Fibroblast of lung (primary cell): ENCODE measurements around the gene DPM3. TPM values are rescaled to one million over a fixed set of nuclear protein-coding genes. Genes with fewer than 3 reads are reported as not detected.

Experiments used
- DNase-seq, 2 donors: peaks; one replicate each; pipeline versions ENCODE4 v3.0.0 to v3.0.0-alpha.2; 2010; ENCODE audit warnings: low read depth in 2 of 2
- H2AFZ ChIP-seq: 2 replicates; pipeline ENCODE4 v1.5.1; 2012; ENCODE audit warnings: low read length, control low read depth, inconsistent platforms
- H3K27ac ChIP-seq: 2 replicates; pipeline ENCODE4 v1.5.1; 2011; ENCODE audit warnings: low read length, control low read depth; ENCODE audit not compliant: insufficient read depth
- H3K27me3 ChIP-seq: 2 replicates; pipeline ENCODE4 v1.5.1; 2011; ENCODE audit warnings: mild to moderate bottlenecking, low read length; ENCODE audit not compliant: control insufficient read depth, insufficient read depth
- H3K36me3 ChIP-seq: 2 replicates; pipeline ENCODE4 v1.5.1; 2011; ENCODE audit warnings: low read length; ENCODE audit not compliant: control insufficient read depth, insufficient read depth
- H3K4me1 ChIP-seq: 2 replicates; pipeline ENCODE4 v1.5.1; 2011; ENCODE audit warnings: low read length; ENCODE audit not compliant: control insufficient read depth, insufficient read depth; ENCODE audit errors: extremely low read depth
- H3K4me2 ChIP-seq: 2 replicates; pipeline ENCODE4 v1.5.1; 2011; ENCODE audit warnings: low read length, control low read depth; ENCODE audit not compliant: insufficient read depth; ENCODE audit errors: extremely low read depth
- H3K4me3 ChIP-seq, 4 experiments: fragments of 200-600 bp in 1 of 4; sonication (generic) in 1 of 4; replicated peaks in 1 of 4; 2 replicates each; pipeline ENCODE4 v1.5.1; 2011 to 2016; ENCODE audit warnings: low read length in 4 of 4, low read depth in 3 of 4, mild to moderate bottlenecking in 3 of 4, control low read depth in 2 of 4, inconsistent platforms in 1 of 4, mixed read lengths in 1 of 4; ENCODE audit not compliant: insufficient read depth in 1 of 4; ENCODE audit errors: control extremely low read depth in 1 of 4
- H3K79me2 ChIP-seq: 2 replicates; pipeline ENCODE4 v1.5.1; 2012; ENCODE audit warnings: mild to moderate bottlenecking, low read length, inconsistent platforms; ENCODE audit not compliant: control insufficient read depth, insufficient read depth
- H3K9ac ChIP-seq: 2 replicates; pipeline ENCODE4 v1.5.1; 2011; ENCODE audit warnings: mild to moderate bottlenecking, low read length, control low read depth; ENCODE audit not compliant: insufficient read depth
- H3K9me3 ChIP-seq: 2 replicates; pipeline ENCODE4 v1.5.1; 2012; ENCODE audit warnings: low read depth, low read length; ENCODE audit not compliant: control insufficient read depth, insufficient read depth
- H4K20me1 ChIP-seq: 2 replicates; pipeline ENCODE4 v1.5.1; 2011; ENCODE audit warnings: low read length; ENCODE audit not compliant: control insufficient read depth, insufficient read depth; ENCODE audit errors: extremely low read depth
- CTCF ChIP-seq, 2 donors: IDR thresholded peaks in 1 of 2; conservative IDR thresholded peaks in 1 of 2; 1 replicate in 1 of 2; 2 replicates in 1 of 2; pipeline ENCODE4 v1.5.1; 2011 to 2012; ENCODE audit warnings: low read length in 2 of 2, control low read depth in 1 of 2, inconsistent platforms in 1 of 2, low read depth in 1 of 2, mild to moderate bottlenecking in 1 of 2
- EZH2 ChIP-seq: IDR thresholded peaks from 2 replicates; pipeline ENCODE4 v1.5.1; 2012; ENCODE audit warnings: low read length, control low read depth, mild to moderate bottlenecking; ENCODE audit errors: missing control alignments
- polyA plus RNA-seq, 2 donors: library from polyadenylated mRNA; depleted of rRNA in 1 of 2; stranded (reverse) in 1 of 2; unstranded in 1 of 2; fragments of >200 nt; gene quantifications; 2 replicates each; pipeline ENCODE4 v1.2.1, GENCODE V29; 2011 to 2012; ENCODE audit warnings: missing spikeins in 1 of 2
- total RNA-seq: library from RNA; depleted of rRNA; stranded (reverse); fragments of >200 nt; gene quantifications from 2 replicates; pipeline ENCODE4 v1.2.1, GENCODE V29; 2014

The DPM3 gene
- total and polyA plus RNA-seq, 2 donors (not counting 1 experiment from before 2014, with no cell fraction given) = 31.9 to 40.5 TPM

- Histone ChIP-seq H3K4me1 (no peaks in the 10 kb centered on the region), H3K27ac (no peak overlapping the region), H3K36me3 (no peaks in the 10 kb centered on the region), H4K20me1 (peaks cover 1% of the 10 kb centered on the region), H2AFZ (no peak overlapping the region), H3K27me3 (peaks cover 11% of the 10 kb centered on the region), H3K9ac (no peak overlapping the region), H3K9me3 (no peaks in the 10 kb centered on the region), H3K79me2 (no peaks in the 10 kb centered on the region), H3K4me2 (no peak overlapping the region), H3K4me3 (no peak overlapping the region)
- DNase-seq = no peak
- TF ChIP-seq EZH2 (no peak), CTCF (conservative IDR thresholded peaks at IDR 0.05 in 1 of 2, IDR thresholded peaks at IDR 0.05 in 1 of 2; ENCODE audit: low read depth in 1 of 2, low read length in 2 of 2) (no peak)
Measured at GRCh38 chr1:155094622-155094948, 45.7 kb downstream of the DPM3 start.

- no peak overlapping the region for H3K4me3 ChIP-seq
- H3K9me3 ChIP-seq = no peaks in the 10 kb centered on the region
- no peak overlapping the region for H2AFZ ChIP-seq
- H3K4me1 ChIP-seq = no peaks in the 10 kb centered on the region
- peaks cover 1% of the 10 kb centered on the region for H4K20me1 ChIP-seq
- TF ChIP-seq EZH2 = no peak
- peak; percentile 23 to 55 for TF ChIP-seq CTCF (conservative IDR thresholded peaks at IDR 0.05 in 1 of 2, IDR thresholded peaks at IDR 0.05 in 1 of 2; ENCODE audit: low read depth in 1 of 2, low read length in 2 of 2)
- no peak overlapping the region for H3K9ac ChIP-seq
- no peak overlapping the region for H3K27ac ChIP-seq
- H3K79me2 ChIP-seq = no peaks in the 10 kb centered on the region
- DNase-seq = peak; percentile 45 to 66
- peaks cover 11% of the 10 kb centered on the region for H3K27me3 ChIP-seq
- no peak overlapping the region for H3K4me2 ChIP-seq
- H3K36me3 ChIP-seq = no peaks in the 10 kb centered on the region
Measured at GRCh38 chr1:155093911-155094621, 46.3 kb downstream of the DPM3 start.

GRCh38 chr1:155092641-155093040, 47.7 kb downstream of the DPM3 start:
- H3K27ac ChIP-seq = no peak overlapping the region
- H3K4me2 ChIP-seq = no peak overlapping the region

More at GRCh38 chr1:155092641-155093040, 47.7 kb downstream of the DPM3 start:
- Histone ChIP-seq H4K20me1 (peaks cover 1% of the 10 kb centered on the region), H3K79me2 (no peaks in the 10 kb centered on the region), H3K36me3 (no peaks in the 10 kb centered on the region), H3K27me3 (peaks cover 11% of the 10 kb centered on the region), H3K4me3 (no peak overlapping the region), H2AFZ (no peak overlapping the region), H3K9ac (no peak overlapping the region), H3K4me1 (no peaks in the 10 kb centered on the region), H3K9me3 (no peaks in the 10 kb centered on the region)
- DNase-seq = no peak
- no peak for TF ChIP-seq EZH2
- no peak for TF ChIP-seq CTCF (conservative IDR thresholded peaks at IDR 0.05 in 1 of 2, IDR thresholded peaks at IDR 0.05 in 1 of 2; ENCODE audit: low read depth in 1 of 2, low read length in 2 of 2)
